SH-SY5Y (cell line): ENCODE results near the gene DPP4.

Experiments
- GATA2 ChIP-seq: IDR thresholded peaks from 2 replicates; pipeline ENCODE4 v1.6.1; 2011; ENCODE audit warnings: mild to moderate bottlenecking, low read depth, low read length
- GATA3 ChIP-seq: IDR thresholded peaks from 2 replicates; pipeline ENCODE4 v1.6.1; 2011; ENCODE audit warnings: low read depth, mild to moderate bottlenecking, low read length, moderate library complexity

- TF ChIP-seq GATA3 (no peak), GATA2 (no peak)
These were observed 131.0 kb downstream of the DPP4 start for GRCh38 chr2:161943011-161943410.
